Activated CD8-positive, alpha-beta memory T cell treated with anti-CD3 and anti-CD28 coated beads, Interleukin-2, amount 10 ng/mL, durations not matched to agents 7 days and 5 days (primary cell): ENCODE results near the gene ATP6V0E2. TPM values are rescaled to one million over a fixed set of nuclear protein-coding genes. Genes with fewer than 3 reads are reported as not detected.
"Not testable (repeated sequence)": the region's sequence is repeated elsewhere in the genome, so short reads cannot be mapped to it uniquely, and the experiment has no call there.

Experiments
- ATAC-seq: fragments of 150-1000 bp; cut with Tn5 transposase; one replicate; pipeline ENCODE4 v1.10.0; 2021; ENCODE audit warnings: moderate library complexity
- CTCF ChIA-PET: fragments of 350-600 bp; sonication (Branson Sonifier 250); formaldehyde crosslinking; loops from one replicate; lab custom pipeline; 2021; ENCODE audit warnings: antibody characterized with exemption; lab: Charles Lee
- DNase-seq: peaks from one replicate; pipeline ENCODE4 v3.0.0-alpha.2; 2020
- H3K27ac Mint-ChIP-seq: one replicate; pipeline ENCODE4 v1.8.0; 2021; ENCODE audit warnings: mild to moderate bottlenecking, mixed read lengths
- H3K27me3 Mint-ChIP-seq: one replicate; pipeline ENCODE4 v1.8.0; 2021; ENCODE audit warnings: mixed read lengths
- H3K36me3 Mint-ChIP-seq: one replicate; pipeline ENCODE4 v1.8.0; 2021; ENCODE audit warnings: mild to moderate bottlenecking, mixed read lengths
- H3K4me1 Mint-ChIP-seq: one replicate; pipeline ENCODE4 v1.8.0; 2021; ENCODE audit warnings: mixed read lengths
- H3K4me3 Mint-ChIP-seq: one replicate; pipeline ENCODE4 v1.8.0; 2021; ENCODE audit warnings: mild to moderate bottlenecking, moderate library complexity, mixed read lengths
- H3K9me3 Mint-ChIP-seq: one replicate; pipeline ENCODE4 v1.8.0; 2022; ENCODE audit warnings: low read depth, mixed read lengths
- total RNA-seq, 2 experiments: library from RNA; stranded (reverse); gene quantifications; one replicate each; pipeline ENCODE4 v1.2.3, GENCODE V29; 2021

The ATP6V0E2 gene
- total RNA-seq: 10 to 100 TPM; 63.1 to 71.3 TPM

- CTCF ChIA-PET: interaction anchor here (1.0 kb wide), 1 partner anchor 10 kb away, joined by 3 read pairs; no protein-coding TSS in a partner anchor
- ATAC-seq (peak; percentile 94), DNase-seq (peak; percentile 97)
- H3K9me3 Mint-ChIP-seq: no peaks in the 10 kb centered on the region
- no peaks in the 10 kb centered on the region for H3K27me3 Mint-ChIP-seq
- peaks cover 16% of the 10 kb centered on the region for H3K36me3 Mint-ChIP-seq
- peak within 1 kb of the TSS; percentile 85 for H3K4me3 Mint-ChIP-seq
- peak within 1 kb of the TSS; percentile 84 for H3K27ac Mint-ChIP-seq
- peaks cover 71% of the 10 kb centered on the region for H3K4me1 Mint-ChIP-seq
These were observed at the start of gene ATP6V0E2 for GRCh38 chr7:149873074-149873969. Gene ATP6V0E2 (plus strand): TSS chr7:149873969. CDS start chr7:149874066, 97 bp downstream.

GRCh38 chr7:149824301-149824741, 49.4 kb upstream of the ATP6V0E2 start:
- Mint-ChIP-seq H3K9me3 (no peaks in the 10 kb centered on the region), H3K4me3 (no peak overlapping the region), H3K27ac (no peak overlapping the region), H3K27me3 (no peaks in the 10 kb centered on the region), H3K36me3 (no peaks in the 10 kb centered on the region), H3K4me1 (peaks cover 2% of the 10 kb centered on the region)
- DNase-seq (no peak), ATAC-seq (no peak)
- CTCF ChIA-PET: no interaction called here

DNA sequence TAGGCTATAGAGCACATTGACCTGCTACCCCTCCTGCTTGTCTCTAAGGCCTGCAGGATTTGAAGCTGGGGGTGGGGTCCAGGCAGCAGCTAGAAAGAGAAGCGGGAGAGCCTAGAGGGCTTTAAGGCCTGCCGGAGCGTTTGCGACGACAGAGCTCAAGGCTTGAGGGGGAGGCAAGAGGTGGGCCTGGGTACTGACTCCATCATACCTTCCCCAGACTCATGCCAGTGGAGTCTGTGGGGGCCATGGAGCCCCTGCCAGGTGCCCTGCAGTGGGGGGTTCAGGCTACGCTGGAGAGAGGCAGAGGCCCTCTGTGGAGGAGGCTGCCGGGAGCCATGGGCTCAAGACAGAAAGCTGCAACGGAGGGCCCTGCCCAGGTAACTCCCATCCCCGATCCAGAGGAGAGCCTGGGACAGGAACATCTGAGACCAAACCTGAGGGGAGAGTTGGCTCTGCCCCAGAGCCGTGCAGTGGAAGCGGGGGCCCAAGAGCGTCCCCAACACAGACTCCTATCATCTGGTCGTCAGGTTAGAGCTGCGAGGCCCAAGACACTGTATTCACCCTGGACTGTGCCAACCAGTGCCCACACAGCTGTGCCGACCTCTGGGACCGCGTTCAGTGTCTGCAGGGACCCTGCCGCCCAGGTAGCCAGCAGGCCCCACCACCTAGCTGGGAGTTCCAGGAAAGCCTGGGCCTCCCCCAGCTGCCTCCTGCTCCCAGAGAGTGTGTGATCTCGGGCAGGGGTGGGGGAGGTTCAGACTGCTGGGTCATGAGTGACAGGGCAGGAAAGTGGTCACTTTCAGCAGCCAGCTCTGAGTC, 48.8 kb upstream of the ATP6V0E2 start:
- Mint-ChIP-seq H3K4me1 (peaks cover 2% of the 10 kb centered on the region), H3K27ac (no peak overlapping the region), H3K4me3 (no peak overlapping the region), H3K27me3 (no peaks in the 10 kb centered on the region), H3K9me3 (no peaks in the 10 kb centered on the region), H3K36me3 (no peaks in the 10 kb centered on the region)
- CTCF ChIA-PET: no interaction called here
- ATAC-seq (no peak), DNase-seq (no peak)

DNA sequence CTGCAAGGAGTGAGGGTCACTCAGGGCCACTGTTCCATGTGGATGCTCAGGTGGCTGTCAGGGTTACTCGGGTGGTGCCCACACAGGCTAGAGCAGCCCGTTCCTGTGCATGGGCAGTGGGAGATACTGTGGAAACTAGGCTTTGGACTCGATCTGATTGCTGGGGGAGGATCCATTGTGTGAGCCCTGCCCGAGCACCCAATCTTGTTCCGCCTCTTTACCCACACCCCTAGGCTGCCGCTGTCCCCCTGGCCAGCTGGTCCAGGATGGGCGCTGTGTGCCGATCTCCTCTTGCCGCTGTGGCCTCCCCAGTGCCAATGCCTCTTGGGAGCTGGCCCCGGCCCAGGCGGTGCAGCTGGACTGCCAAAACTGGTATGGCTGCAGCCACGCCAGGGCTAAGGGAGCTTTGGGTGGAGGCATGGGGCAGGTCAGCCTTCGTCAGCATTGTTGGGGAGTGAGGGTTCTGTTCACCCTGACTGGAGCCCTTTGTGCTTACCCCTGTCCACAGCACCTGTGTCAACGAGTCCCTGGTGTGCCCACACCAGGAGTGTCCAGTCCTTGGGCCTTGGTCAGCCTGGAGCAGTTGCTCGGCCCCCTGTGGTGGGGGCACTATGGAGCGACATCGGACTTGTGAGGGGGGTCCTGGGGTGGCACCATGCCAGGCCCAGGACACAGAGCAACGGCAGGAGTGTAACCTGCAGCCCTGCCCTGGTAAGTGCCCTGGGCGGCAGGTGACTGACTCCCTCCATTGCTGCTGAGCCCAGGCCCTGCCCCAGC, 48.0 kb upstream of the ATP6V0E2 start:
- Mint-ChIP-seq H3K36me3 (no peaks in the 10 kb centered on the region), H3K9me3 (no peaks in the 10 kb centered on the region), H3K4me3 (no peak overlapping the region), H3K4me1 (peaks cover 2% of the 10 kb centered on the region), H3K27me3 (no peaks in the 10 kb centered on the region), H3K27ac (no peak overlapping the region)
- no peak for DNase-seq
- no peak for ATAC-seq
- CTCF ChIA-PET: no interaction called here

DNA sequence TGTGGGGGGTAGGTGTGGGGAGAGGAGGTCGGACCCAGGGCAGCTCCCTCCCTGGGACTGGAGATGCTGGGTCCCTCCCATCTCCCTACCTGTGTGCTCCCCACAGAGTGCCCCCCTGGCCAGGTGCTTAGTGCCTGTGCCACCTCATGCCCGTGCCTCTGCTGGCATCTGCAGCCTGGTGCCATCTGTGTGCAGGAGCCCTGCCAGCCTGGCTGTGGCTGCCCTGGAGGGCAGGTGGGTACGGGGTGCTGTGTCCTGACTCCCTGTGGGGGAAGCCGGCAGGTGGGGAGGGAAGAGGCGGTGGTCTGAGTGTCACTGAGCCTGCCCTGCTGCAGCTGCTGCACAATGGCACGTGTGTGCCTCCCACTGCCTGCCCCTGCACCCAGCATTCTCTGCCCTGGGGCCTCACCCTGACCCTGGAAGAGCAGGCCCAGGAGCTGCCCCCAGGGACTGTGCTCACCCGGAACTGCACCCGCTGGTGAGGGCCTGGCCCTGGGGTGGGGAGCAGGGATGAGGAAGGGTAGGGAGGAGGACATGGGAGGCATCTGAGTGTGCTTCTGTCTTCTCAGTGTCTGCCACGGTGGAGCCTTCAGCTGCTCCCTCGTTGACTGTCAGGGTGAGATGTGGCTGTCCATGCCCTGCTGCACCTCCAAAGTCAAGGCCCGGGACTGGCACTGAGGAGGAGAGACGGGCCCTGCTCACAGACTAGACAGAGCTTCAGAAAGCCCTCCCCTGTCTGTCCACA, 47.3 kb upstream of the ATP6V0E2 start:
- Mint-ChIP-seq H3K9me3 (no peaks in the 10 kb centered on the region), H3K36me3 (no peaks in the 10 kb centered on the region), H3K27ac (no peak overlapping the region), H3K27me3 (peaks cover under 1% of the 10 kb centered on the region), H3K4me3 (no peak overlapping the region), H3K4me1 (peaks cover 2% of the 10 kb centered on the region)
- CTCF ChIA-PET: no interaction called here
- DNase-seq: no peak
- ATAC-seq: no peak

GRCh38 chr7:149827089-149827981, 46.4 kb upstream of the ATP6V0E2 start:
- Mint-ChIP-seq H3K4me1 (peaks cover 2% of the 10 kb centered on the region), H3K4me3 (no peak overlapping the region), H3K36me3 (no peaks in the 10 kb centered on the region), H3K9me3 (no peaks in the 10 kb centered on the region), H3K27ac (no peak overlapping the region), H3K27me3 (peaks cover 5% of the 10 kb centered on the region)
- CTCF ChIA-PET: no interaction called here
- ATAC-seq: no peak
- DNase-seq: no peak

DNA sequence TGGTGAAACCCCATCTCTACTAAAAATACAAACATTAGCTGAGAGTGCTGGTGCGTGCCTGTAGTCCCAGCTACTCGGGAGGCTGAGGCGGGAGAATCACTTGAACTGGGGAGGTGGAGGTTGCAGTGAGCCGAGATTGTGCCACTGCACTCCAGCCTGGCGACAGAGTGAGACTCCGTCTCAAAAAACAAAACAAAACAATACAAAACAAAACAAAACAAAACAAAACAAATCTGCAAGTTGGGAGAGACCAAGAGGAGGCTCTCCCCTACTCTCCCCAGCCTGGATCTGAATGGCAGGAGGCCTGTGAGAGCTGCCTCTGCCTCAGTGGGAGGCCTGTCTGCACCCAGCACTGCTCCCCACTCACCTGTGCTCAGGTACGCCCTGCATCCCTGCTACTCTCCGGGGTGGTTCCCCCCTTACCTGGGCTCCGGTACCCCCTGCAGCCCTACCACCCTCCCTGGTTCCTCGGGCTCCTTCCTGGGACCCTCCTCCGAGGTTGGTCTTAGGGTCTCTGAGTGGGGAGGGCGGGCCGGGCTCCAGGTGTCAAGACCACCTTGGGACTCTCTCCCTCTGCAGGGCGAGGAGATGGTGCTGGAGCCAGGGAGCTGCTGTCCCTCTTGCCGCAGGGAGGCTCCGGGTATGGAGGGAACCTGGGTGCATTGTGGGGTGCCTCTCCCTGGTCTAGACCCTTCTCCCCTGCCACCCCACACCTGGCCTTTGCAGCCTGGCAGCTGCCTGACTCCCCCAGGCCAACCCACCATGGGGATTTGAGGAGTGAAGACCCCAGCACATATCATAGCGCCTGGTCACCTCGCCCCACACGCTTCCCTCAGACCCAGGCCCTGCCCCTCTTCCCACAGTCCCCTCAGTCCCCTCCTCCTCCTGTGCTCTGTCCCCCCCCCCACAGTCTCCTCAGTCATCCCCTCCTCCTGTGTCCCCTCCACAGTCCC, 45.1 kb upstream of the ATP6V0E2 start:
- H3K27me3 Mint-ChIP-seq: peaks cover 9% of the 10 kb centered on the region
- no peaks in the 10 kb centered on the region for H3K9me3 Mint-ChIP-seq
- H3K36me3 Mint-ChIP-seq: no peaks in the 10 kb centered on the region
- H3K27ac Mint-ChIP-seq: no peak overlapping the region
- H3K4me3 Mint-ChIP-seq: no peak overlapping the region
- CTCF ChIA-PET: no interaction called here
- no peak for ATAC-seq
- DNase-seq: no peak
- H3K4me1 Mint-ChIP-seq: peaks cover 2% of the 10 kb centered on the region

- CTCF ChIA-PET: interaction anchor here (0.6 kb wide), 1 partner anchor 17 kb away, joined by 4 read pairs; no protein-coding TSS in a partner anchor
- H3K4me3 Mint-ChIP-seq: not testable (repeated sequence)
These were observed 43.2 kb upstream of the ATP6V0E2 start for GRCh38 chr7:149830527-149830926.

GRCh38 chr7:149830997-149831740, 42.6 kb upstream of the ATP6V0E2 start:
- Mint-ChIP-seq H3K27me3 (peaks cover 20% of the 10 kb centered on the region), H3K9me3 (no peaks in the 10 kb centered on the region), H3K27ac (no peak overlapping the region), H3K4me3 (no peak overlapping the region), H3K4me1 (peaks cover 2% of the 10 kb centered on the region), H3K36me3 (no peaks in the 10 kb centered on the region)
- DNase-seq (no peak), ATAC-seq (no peak)
- CTCF ChIA-PET: interaction anchor here (0.6 kb wide), 1 partner anchor 17 kb away, joined by 4 read pairs; no protein-coding TSS in a partner anchor

More at GRCh38 chr7:149830527-149830926, 43.2 kb upstream of the ATP6V0E2 start:
- not testable (repeated sequence) for ATAC-seq, H3K9me3 Mint-ChIP-seq, H3K27ac Mint-ChIP-seq, H3K4me1 Mint-ChIP-seq, H3K36me3 Mint-ChIP-seq, DNase-seq
- peaks cover 20% of the 10 kb centered on the region for H3K27me3 Mint-ChIP-seq

GRCh38 chr7:149831741-149832219, 42.0 kb upstream of the ATP6V0E2 start:
- no peak for ATAC-seq
- H3K36me3 Mint-ChIP-seq: no peaks in the 10 kb centered on the region
- peaks cover 23% of the 10 kb centered on the region for H3K27me3 Mint-ChIP-seq
- no peaks in the 10 kb centered on the region for H3K9me3 Mint-ChIP-seq
- CTCF ChIA-PET: no interaction called here
- H3K4me3 Mint-ChIP-seq: no peak overlapping the region
- peaks cover 2% of the 10 kb centered on the region for H3K4me1 Mint-ChIP-seq
- H3K27ac Mint-ChIP-seq: no peak overlapping the region
- no peak for DNase-seq
